Endothelial cell of umbilical vein (primary cell): ENCODE data around the gene TPRG1L.

ENCODE experiments used
- EZH2 ChIP-seq: IDR thresholded peaks from 2 replicates; pipeline ENCODE4 v1.6.1; 2012; ENCODE audit warnings: borderline replicate concordance, low read depth, mild to moderate bottlenecking, moderate library complexity, low read length, inconsistent platforms; ENCODE audit not compliant: severe bottlenecking
- JUN ChIP-seq: IDR thresholded peaks from 2 replicates; pipeline ENCODE4 v1.6.1; 2011; ENCODE audit warnings: borderline replicate concordance, low read depth; ENCODE audit not compliant: insufficient read length, insufficient read depth
- MYC ChIP-seq: IDR thresholded peaks from one replicate; pipeline ENCODE4 v1.6.1; 2011; ENCODE audit warnings: mild to moderate bottlenecking, low read depth, low read length
- POLR2A ChIP-seq: IDR thresholded peaks from 2 replicates; pipeline ENCODE4 v1.6.1; 2012; ENCODE audit warnings: low read depth, mild to moderate bottlenecking, control low read depth, low read length
- POLR2AphosphoS5 ChIP-seq: IDR thresholded peaks from 2 replicates; pipeline ENCODE4 v1.6.1; 2012; ENCODE audit warnings: low read depth, mild to moderate bottlenecking, control low read depth, low read length, moderate library complexity; ENCODE audit not compliant: insufficient read depth
- TF ChIP-seq, protein P1 (sequence below), 2 donors: IDR thresholded peaks; 1 replicate in 1 of 2; 2 replicates in 1 of 2; pipeline ENCODE4 v1.5.1; 2011; ENCODE audit warnings: low read length in 2 of 2, mild to moderate bottlenecking in 2 of 2, moderate library complexity in 2 of 2, control low read depth in 1 of 2, inconsistent platforms in 1 of 2, low read depth in 1 of 2; ENCODE audit not compliant: insufficient read depth in 1 of 2; ENCODE audit errors: extremely low read depth in 1 of 2
- TF ChIP-seq, protein P2 (sequence below): IDR thresholded peaks from 2 replicates; pipeline ENCODE4 v1.6.1; 2011; ENCODE audit not compliant: insufficient read depth, insufficient read length

DNA sequence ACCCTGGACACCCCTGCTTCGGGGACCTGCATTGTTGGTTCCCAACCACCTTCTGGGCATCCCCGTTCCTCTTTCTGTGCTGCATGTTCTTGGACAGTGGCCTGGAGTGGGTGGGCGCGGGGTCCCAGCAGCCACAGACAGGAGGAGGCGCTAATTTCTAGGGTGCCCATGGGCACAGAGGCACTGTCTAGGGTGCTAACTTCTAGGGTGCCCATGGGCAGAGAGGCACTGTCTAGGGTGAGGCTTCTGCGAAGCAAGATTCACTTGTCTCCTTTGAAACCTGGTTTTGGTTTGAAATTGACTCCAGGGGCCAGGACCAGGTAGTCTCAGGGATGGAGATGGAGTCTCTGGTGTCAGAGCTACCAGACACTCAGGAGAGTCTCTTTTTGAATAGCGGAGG is 12.7 kb upstream of the TPRG1L start:
- TF ChIP-seq, protein P1, sequence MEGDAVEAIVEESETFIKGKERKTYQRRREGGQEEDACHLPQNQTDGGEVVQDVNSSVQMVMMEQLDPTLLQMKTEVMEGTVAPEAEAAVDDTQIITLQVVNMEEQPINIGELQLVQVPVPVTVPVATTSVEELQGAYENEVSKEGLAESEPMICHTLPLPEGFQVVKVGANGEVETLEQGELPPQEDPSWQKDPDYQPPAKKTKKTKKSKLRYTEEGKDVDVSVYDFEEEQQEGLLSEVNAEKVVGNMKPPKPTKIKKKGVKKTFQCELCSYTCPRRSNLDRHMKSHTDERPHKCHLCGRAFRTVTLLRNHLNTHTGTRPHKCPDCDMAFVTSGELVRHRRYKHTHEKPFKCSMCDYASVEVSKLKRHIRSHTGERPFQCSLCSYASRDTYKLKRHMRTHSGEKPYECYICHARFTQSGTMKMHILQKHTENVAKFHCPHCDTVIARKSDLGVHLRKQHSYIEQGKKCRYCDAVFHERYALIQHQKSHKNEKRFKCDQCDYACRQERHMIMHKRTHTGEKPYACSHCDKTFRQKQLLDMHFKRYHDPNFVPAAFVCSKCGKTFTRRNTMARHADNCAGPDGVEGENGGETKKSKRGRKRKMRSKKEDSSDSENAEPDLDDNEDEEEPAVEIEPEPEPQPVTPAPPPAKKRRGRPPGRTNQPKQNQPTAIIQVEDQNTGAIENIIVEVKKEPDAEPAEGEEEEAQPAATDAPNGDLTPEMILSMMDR (IDR thresholded peaks at IDR 0.05; ENCODE audit: extremely low read depth in 1 of 2, insufficient read depth in 1 of 2, low read depth in 1 of 2, low read length in 2 of 2): no peak
- TF ChIP-seq JUN (no peak), POLR2AphosphoS5 (no peak), MYC (no peak), EZH2 (no peak), POLR2A (no peak)
- TF ChIP-seq, protein P2, sequence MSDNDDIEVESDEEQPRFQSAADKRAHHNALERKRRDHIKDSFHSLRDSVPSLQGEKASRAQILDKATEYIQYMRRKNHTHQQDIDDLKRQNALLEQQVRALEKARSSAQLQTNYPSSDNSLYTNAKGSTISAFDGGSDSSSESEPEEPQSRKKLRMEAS: no peak
